Endothelial cell of umbilical vein (primary cell): ENCODE results near the gene GRM7.

Source experiments
- EZH2 ChIP-seq: IDR thresholded peaks from 2 replicates; pipeline ENCODE4 v1.6.1; 2012; ENCODE audit warnings: borderline replicate concordance, low read depth, mild to moderate bottlenecking, moderate library complexity, low read length, inconsistent platforms; ENCODE audit not compliant: severe bottlenecking
- POLR2A ChIP-seq: IDR thresholded peaks from 2 replicates; pipeline ENCODE4 v1.6.1; 2012; ENCODE audit warnings: low read depth, mild to moderate bottlenecking, control low read depth, low read length
- POLR2AphosphoS5 ChIP-seq: IDR thresholded peaks from 2 replicates; pipeline ENCODE4 v1.6.1; 2012; ENCODE audit warnings: low read depth, mild to moderate bottlenecking, control low read depth, low read length, moderate library complexity; ENCODE audit not compliant: insufficient read depth
- TF ChIP-seq, protein P1 (sequence below), 2 donors: IDR thresholded peaks; 1 replicate in 1 of 2; 2 replicates in 1 of 2; pipeline ENCODE4 v1.5.1; 2011; ENCODE audit warnings: low read length in 2 of 2, mild to moderate bottlenecking in 2 of 2, moderate library complexity in 2 of 2, control low read depth in 1 of 2, inconsistent platforms in 1 of 2, low read depth in 1 of 2; ENCODE audit not compliant: insufficient read depth in 1 of 2; ENCODE audit errors: extremely low read depth in 1 of 2
- TF ChIP-seq, protein P2 (sequence below): IDR thresholded peaks from 2 replicates; pipeline ENCODE4 v1.6.1; 2011; ENCODE audit not compliant: insufficient read depth, insufficient read length

DNA sequence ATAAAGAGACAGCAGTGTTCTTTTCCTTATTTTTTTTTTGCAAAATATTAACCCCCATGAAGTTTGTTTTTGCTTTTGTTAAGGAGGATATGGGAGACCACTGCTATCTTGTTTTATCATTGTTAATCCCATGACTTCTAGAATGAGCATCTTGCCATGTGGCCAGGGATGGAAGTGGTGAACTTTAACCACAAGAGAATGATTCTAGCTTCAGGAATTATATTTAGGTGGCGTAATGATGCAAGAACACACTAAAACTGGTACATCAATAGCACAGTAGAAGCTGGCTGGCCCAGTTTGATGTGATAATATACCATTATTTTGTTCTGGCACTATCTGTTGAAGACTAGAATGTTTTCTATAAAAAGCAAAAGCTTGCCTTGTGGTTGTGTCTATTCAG, 720.9 kb downstream of the GRM7 start:
- TF ChIP-seq EZH2: no peak
- no peak for TF ChIP-seq POLR2A
- TF ChIP-seq, protein P1, sequence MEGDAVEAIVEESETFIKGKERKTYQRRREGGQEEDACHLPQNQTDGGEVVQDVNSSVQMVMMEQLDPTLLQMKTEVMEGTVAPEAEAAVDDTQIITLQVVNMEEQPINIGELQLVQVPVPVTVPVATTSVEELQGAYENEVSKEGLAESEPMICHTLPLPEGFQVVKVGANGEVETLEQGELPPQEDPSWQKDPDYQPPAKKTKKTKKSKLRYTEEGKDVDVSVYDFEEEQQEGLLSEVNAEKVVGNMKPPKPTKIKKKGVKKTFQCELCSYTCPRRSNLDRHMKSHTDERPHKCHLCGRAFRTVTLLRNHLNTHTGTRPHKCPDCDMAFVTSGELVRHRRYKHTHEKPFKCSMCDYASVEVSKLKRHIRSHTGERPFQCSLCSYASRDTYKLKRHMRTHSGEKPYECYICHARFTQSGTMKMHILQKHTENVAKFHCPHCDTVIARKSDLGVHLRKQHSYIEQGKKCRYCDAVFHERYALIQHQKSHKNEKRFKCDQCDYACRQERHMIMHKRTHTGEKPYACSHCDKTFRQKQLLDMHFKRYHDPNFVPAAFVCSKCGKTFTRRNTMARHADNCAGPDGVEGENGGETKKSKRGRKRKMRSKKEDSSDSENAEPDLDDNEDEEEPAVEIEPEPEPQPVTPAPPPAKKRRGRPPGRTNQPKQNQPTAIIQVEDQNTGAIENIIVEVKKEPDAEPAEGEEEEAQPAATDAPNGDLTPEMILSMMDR (IDR thresholded peaks at IDR 0.05; ENCODE audit: extremely low read depth in 1 of 2, insufficient read depth in 1 of 2, low read depth in 1 of 2, low read length in 2 of 2): no peak
- TF ChIP-seq, protein P2, sequence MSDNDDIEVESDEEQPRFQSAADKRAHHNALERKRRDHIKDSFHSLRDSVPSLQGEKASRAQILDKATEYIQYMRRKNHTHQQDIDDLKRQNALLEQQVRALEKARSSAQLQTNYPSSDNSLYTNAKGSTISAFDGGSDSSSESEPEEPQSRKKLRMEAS: no peak
- no peak for TF ChIP-seq POLR2AphosphoS5
